HEK293 (cell line): ENCODE measurements around the gene KCNE4.

Source experiments
- CTCF ChIA-PET: fragments of 350-600 bp; formaldehyde crosslinking; extraction: SDS; loops from one replicate; lab custom pipeline; 2021; ENCODE audit warnings: antibody characterized with exemption; lab: Yijun Ruan, JAX
- POLR2A ChIA-PET: fragments of 300-600 bp; formaldehyde crosslinking; extraction: SDS; loops from one replicate; lab custom pipeline; 2020; ENCODE audit warnings: antibody characterized with exemption, inconsistent platforms; lab: Yijun Ruan, JAX
- H3K27ac ChIP-seq: fragments of 200-500 bp; sonication (Bioruptor generic); 2 replicates; pipeline ENCODE4 v1.5.1; 2014; ENCODE audit warnings: low read depth, low read length, control low read depth, inconsistent platforms; ENCODE audit errors: extremely low read depth
- H3K36me3 ChIP-seq, 2 experiments: fragments of 200-500 bp in 1 of 2; sonication (Bioruptor generic) in 1 of 2; 1 replicate in 1 of 2; 2 replicates in 1 of 2; pipeline ENCODE4 v1.5.1; 2014 to 2017; ENCODE audit warnings: inconsistent platforms in 2 of 2, low read length in 2 of 2; ENCODE audit not compliant: control insufficient read depth in 2 of 2, insufficient read depth in 1 of 2
- H3K4me1 ChIP-seq: fragments of 200-500 bp; sonication (Bioruptor generic); 2 replicates; pipeline ENCODE4 v1.5.1; 2014; ENCODE audit warnings: mild to moderate bottlenecking, low read length, inconsistent platforms; ENCODE audit not compliant: control insufficient read depth, insufficient read depth
- H3K4me3 ChIP-seq: 2 replicates; pipeline ENCODE4 v1.5.1; 2011; ENCODE audit warnings: low read depth, mild to moderate bottlenecking, control low read depth, low read length, moderate library complexity
- H3K9me3 ChIP-seq: fragments of 200-500 bp; sonication (Bioruptor generic); 2 replicates; pipeline ENCODE4 v1.5.1; 2014; ENCODE audit warnings: low read depth, low read length, inconsistent platforms; ENCODE audit not compliant: control insufficient read depth, insufficient read depth
- GLI2 ChIP-seq: fragments of 450-650 bp; formaldehyde crosslinking; IDR thresholded peaks from 2 replicates; pipeline ENCODE4; 2017; ENCODE audit warnings: missing biosample characterization, missing genetic modification characterization, low read depth, borderline replicate concordance
- OSR2 ChIP-seq: fragments of 450-650 bp; formaldehyde crosslinking; IDR thresholded peaks from 2 replicates; pipeline ENCODE4 v1.5.1; 2016; ENCODE audit warnings: missing biosample characterization, missing genetic modification characterization
- SCRT1 ChIP-seq: fragments of 450-650 bp; formaldehyde crosslinking; IDR thresholded peaks from 2 replicates; pipeline ENCODE4 v1.5.1; 2016; ENCODE audit warnings: missing biosample characterization, missing genetic modification characterization, borderline replicate concordance
- ZBTB20 ChIP-seq: fragments of 450-650 bp; formaldehyde crosslinking; IDR thresholded peaks from 2 replicates; pipeline ENCODE4 v1.5.1; 2016; ENCODE audit warnings: missing biosample characterization, missing genetic modification characterization
- ZBTB48 ChIP-seq: fragments of 450-650 bp; formaldehyde crosslinking; IDR thresholded peaks from 2 replicates; pipeline ENCODE4 v1.5.1; 2016; ENCODE audit warnings: missing biosample characterization, missing genetic modification characterization
- ZFP41 ChIP-seq: fragments of 450-650 bp; formaldehyde crosslinking; IDR thresholded peaks from 2 replicates; pipeline ENCODE4 v1.5.1; 2016; ENCODE audit warnings: missing biosample characterization, missing genetic modification characterization, borderline replicate concordance
- ZNF350 ChIP-seq: fragments of 450-650 bp; formaldehyde crosslinking; IDR thresholded peaks from 2 replicates; pipeline ENCODE4 v1.5.0; 2017; ENCODE audit warnings: missing biosample characterization, mild to moderate bottlenecking, missing genetic modification characterization
- ZNF623 ChIP-seq: fragments of 450-650 bp; formaldehyde crosslinking; IDR thresholded peaks from 2 replicates; pipeline ENCODE4 v1.5.1; 2016; ENCODE audit warnings: missing biosample characterization, missing genetic modification characterization
- ZNF670 ChIP-seq: fragments of 450-650 bp; formaldehyde crosslinking; IDR thresholded peaks from 2 replicates; pipeline ENCODE4 v1.5.1; 2016; ENCODE audit warnings: missing biosample characterization, missing genetic modification characterization, low read depth
- TF ChIP-seq, protein P1 (sequence below): fragments of 450-650 bp; formaldehyde crosslinking; IDR thresholded peaks from 2 replicates; pipeline ENCODE4 v1.5.1; 2016; ENCODE audit warnings: missing biosample characterization, missing genetic modification characterization
- TF ChIP-seq, protein P2 (sequence below): sonication (generic); formaldehyde crosslinking; IDR thresholded peaks from 2 replicates; pipeline ENCODE4 v1.8.1; 2022; ENCODE audit warnings: mild to moderate bottlenecking, moderate library complexity, missing genetic modification reagents
- TF ChIP-seq, protein P3 (sequence below): fragments of 450-650 bp; formaldehyde crosslinking; IDR thresholded peaks from 2 replicates; pipeline ENCODE4 v1.5.1; 2016; ENCODE audit warnings: missing biosample characterization, missing genetic modification characterization
- TF ChIP-seq, protein P4 (sequence below): fragments of 450-650 bp; formaldehyde crosslinking; IDR thresholded peaks from 2 replicates; pipeline ENCODE4 v1.5.1; 2016; ENCODE audit warnings: missing biosample characterization, missing genetic modification characterization

The KCNE4 gene

DNA sequence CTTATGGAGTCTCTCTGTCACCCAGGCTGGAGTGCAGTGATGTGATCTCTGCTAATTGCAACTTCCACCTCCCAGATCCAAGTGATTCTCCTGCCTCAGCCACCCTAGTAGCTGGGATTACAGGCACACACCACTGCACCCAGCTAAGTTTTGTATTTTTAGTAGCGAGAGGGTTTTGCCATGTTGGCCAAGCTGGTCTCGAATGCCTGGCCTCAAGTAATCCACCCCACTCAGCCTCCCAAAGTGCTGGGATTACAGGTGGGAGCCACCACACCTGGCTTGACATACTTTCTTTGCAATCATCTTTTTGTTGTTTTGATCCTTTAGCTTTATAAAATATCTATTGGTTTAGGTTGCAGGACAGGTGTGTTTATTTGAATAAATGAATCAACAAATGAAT is 9.7 kb upstream of the KCNE4 start:
- ChIA-PET POLR2A (no interaction called here), CTCF (no interaction called here)
- Histone ChIP-seq H3K4me1 (peaks cover 14% of the 10 kb centered on the region), H3K27ac (no peak overlapping the region), H3K9me3 (no peaks in the 10 kb centered on the region), H3K36me3 (no peaks in the 10 kb centered on the region), H3K4me3 (no peak overlapping the region)
- TF ChIP-seq, protein P1, sequence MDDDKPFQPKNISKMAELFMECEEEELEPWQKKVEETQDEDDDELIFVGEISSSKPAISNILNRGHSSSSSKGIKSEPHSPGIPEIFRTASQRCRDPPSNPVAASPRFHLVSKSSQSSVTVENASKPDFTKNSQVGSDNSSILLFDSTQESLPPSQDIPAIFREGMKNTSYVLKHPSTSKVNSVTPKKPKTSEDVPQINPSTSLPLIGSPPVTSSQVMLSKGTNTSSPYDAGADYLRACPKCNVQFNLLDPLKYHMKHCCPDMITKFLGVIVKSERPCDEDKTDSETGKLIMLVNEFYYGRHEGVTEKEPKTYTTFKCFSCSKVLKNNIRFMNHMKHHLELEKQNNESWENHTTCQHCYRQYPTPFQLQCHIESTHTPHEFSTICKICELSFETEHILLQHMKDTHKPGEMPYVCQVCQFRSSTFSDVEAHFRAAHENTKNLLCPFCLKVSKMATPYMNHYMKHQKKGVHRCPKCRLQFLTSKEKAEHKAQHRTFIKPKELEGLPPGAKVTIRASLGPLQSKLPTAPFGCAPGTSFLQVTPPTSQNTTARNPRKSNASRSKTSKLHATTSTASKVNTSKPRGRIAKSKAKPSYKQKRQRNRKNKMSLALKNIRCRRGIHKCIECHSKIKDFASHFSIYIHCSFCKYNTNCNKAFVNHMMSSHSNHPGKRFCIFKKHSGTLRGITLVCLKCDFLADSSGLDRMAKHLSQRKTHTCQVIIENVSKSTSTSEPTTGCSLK, result no peak
- TF ChIP-seq ZBTB20 (tag by site-specific recombination), result no peak

DNA sequence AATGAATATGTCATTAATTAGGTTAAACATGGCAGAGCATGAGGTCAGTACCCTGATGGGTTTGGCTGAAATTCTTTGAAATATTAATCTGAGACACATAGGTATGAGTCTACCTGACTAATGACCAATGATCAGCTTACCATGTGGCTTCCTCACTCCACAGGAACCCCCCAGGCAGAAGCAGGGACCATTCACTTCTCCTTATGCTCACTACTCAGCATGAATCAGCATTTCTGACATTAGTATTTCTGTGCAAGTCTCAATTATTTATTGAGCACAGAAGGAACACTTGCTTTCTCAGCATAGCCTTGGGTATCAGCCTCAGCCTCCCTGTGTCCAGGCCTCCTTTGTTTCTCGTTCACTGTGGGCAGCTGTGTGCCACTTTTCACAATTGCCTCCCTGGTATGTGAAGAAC is 9.3 kb upstream of the KCNE4 start:
- peaks cover 14% of the 10 kb centered on the region for H3K4me1 ChIP-seq
- no peak overlapping the region for H3K4me3 ChIP-seq
- CTCF ChIA-PET, result no interaction called here
- TF ChIP-seq GLI2 (no peak), ZNF623 (tag by site-specific recombination) (no peak), OSR2 (tag by site-specific recombination) (no peak), ZNF350 (tag by site-specific recombination) (no peak), ZBTB48 (no peak), ZNF670 (tag by site-specific recombination) (no peak), ZFP41 (tag by site-specific recombination) (no peak), SCRT1 (tag by site-specific recombination) (no peak)
- TF ChIP-seq, protein P2, sequence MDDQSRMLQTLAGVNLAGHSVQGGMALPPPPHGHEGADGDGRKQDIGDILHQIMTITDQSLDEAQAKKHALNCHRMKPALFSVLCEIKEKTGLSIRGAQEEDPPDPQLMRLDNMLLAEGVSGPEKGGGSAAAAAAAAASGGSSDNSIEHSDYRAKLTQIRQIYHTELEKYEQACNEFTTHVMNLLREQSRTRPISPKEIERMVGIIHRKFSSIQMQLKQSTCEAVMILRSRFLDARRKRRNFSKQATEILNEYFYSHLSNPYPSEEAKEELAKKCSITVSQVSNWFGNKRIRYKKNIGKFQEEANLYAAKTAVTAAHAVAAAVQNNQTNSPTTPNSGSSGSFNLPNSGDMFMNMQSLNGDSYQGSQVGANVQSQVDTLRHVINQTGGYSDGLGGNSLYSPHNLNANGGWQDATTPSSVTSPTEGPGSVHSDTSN (CRISPR knock-in tag), result no peak
- TF ChIP-seq, protein P3, sequence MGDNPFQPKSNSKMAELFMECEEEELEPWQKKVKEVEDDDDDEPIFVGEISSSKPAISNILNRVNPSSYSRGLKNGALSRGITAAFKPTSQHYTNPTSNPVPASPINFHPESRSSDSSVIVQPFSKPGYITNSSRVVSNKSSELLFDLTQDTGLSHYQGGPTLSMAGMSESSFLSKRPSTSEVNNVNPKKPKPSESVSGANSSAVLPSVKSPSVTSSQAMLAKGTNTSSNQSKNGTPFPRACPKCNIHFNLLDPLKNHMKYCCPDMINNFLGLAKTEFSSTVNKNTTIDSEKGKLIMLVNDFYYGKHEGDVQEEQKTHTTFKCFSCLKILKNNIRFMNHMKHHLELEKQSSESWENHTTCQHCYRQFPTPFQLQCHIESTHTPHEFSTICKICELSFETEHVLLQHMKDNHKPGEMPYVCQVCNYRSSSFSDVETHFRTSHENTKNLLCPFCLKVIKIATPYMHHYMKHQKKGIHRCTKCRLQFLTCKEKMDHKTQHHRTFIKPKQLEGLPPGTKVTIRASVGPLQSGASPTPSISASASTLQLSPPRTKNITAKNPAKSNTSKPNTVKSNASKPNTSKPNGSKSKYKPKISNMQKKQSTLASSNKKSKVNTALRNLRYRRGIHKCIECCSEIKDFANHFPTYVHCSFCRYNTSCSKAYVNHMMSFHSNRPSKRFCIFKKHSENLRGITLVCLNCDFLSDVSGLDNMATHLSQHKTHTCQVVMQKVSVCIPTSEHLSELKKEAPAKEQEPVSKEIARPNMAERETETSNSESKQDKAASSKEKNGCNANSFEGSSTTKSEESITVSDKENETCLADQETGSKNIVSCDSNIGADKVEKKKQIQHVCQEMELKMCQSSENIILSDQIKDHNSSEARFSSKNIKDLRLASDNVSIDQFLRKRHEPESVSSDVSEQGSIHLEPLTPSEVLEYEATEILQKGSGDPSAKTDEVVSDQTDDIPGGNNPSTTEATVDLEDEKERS (tag by site-specific recombination), result no peak
- TF ChIP-seq, protein P4, sequence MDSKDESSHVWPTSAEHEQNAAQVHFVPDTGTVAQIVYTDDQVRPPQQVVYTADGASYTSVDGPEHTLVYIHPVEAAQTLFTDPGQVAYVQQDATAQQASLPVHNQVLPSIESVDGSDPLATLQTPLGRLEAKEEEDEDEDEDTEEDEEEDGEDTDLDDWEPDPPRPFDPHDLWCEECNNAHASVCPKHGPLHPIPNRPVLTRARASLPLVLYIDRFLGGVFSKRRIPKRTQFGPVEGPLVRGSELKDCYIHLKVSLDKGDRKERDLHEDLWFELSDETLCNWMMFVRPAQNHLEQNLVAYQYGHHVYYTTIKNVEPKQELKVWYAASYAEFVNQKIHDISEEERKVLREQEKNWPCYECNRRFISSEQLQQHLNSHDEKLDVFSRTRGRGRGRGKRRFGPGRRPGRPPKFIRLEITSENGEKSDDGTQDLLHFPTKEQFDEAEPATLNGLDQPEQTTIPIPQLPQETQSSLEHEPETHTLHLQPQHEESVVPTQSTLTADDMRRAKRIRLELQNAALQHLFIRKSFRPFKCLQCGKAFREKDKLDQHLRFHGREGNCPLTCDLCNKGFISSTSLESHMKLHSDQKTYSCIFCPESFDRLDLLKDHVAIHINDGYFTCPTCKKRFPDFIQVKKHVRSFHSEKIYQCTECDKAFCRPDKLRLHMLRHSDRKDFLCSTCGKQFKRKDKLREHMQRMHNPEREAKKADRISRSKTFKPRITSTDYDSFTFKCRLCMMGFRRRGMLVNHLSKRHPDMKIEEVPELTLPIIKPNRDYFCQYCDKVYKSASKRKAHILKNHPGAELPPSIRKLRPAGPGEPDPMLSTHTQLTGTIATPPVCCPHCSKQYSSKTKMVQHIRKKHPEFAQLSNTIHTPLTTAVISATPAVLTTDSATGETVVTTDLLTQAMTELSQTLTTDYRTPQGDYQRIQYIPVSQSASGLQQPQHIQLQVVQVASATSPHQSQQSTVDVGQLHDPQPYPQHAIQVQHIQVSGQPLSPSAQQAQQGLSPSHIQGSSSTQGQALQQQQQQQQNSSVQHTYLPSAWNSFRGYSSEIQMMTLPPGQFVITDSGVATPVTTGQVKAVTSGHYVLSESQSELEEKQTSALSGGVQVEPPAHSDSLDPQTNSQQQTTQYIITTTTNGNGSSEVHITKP (tag by site-specific recombination), result no peak
- TF ChIP-seq, all 188 proteins: peak for 0
- H3K36me3 ChIP-seq, result no peaks in the 10 kb centered on the region
- POLR2A ChIA-PET, result no interaction called here
- no peaks in the 10 kb centered on the region for H3K9me3 ChIP-seq
- H3K27ac ChIP-seq, result no peak overlapping the region
